IMR-90 (cell line): ENCODE results near the gene CROT. TPM values are rescaled to one million over a fixed set of nuclear protein-coding genes. Genes with fewer than 3 reads are reported as not detected.

Experiments used
- ATAC-seq: fragments of 200-7000 bp; cut with Tn5 transposase; 2 replicates; pipeline ENCODE4 v1.9.1; 2020; ENCODE audit warnings: low read depth, mild to moderate bottlenecking, moderate library complexity
- BruUV-seq: library from RNA; stranded (reverse); fragments of 400-500 nt; replicated peaks from 2 replicates; lab custom pipeline; 2021; lab: Mats Ljungman, UMichigan
- CTCF ChIA-PET: fragments of 300-600 bp; formaldehyde crosslinking; extraction: SDS; loops from one replicate; lab custom pipeline; 2021; ENCODE audit warnings: antibody characterized with exemption; lab: Yijun Ruan, JAX
- POLR2A ChIA-PET: fragments of 300-600 bp; sonication (Branson Sonifier 250); formaldehyde crosslinking; loops from one replicate; lab custom pipeline; 2022; ENCODE audit warnings: antibody characterized with exemption; ENCODE audit not compliant: unreplicated experiment; lab: Charles Lee
- DNase-seq: peaks from one replicate; pipeline ENCODE4 v3.0.0; 2013
- H2AFZ ChIP-seq: replicated peaks from 2 replicates; pipeline ENCODE3; 2013; ENCODE audit warnings: low read length, mild to moderate bottlenecking; ENCODE audit not compliant: poor library complexity
- H2AK5ac ChIP-seq: 2 replicates; pipeline ENCODE4 v1.6.1; 2013; ENCODE audit warnings: low read depth, low read length, inconsistent platforms
- H2AK9ac ChIP-seq: replicated peaks from 2 replicates; pipeline ENCODE3; 2013; ENCODE audit warnings: mild to moderate bottlenecking, low read depth, low read length, moderate library complexity; ENCODE audit not compliant: poor library complexity
- H2BK120ac ChIP-seq: 2 replicates; pipeline ENCODE4 v1.6.1; 2013; ENCODE audit warnings: low read depth, low read length, inconsistent platforms
- H2BK15ac ChIP-seq: 3 replicates; pipeline ENCODE4 v1.6.1; 2013; ENCODE audit warnings: low read depth, low read length, inconsistent platforms
- H2BK20ac ChIP-seq: 2 replicates; pipeline ENCODE4 v1.6.1; 2013; ENCODE audit warnings: low read depth, mild to moderate bottlenecking, inconsistent platforms, low read length, moderate library complexity
- H2BK5ac ChIP-seq: 2 replicates; pipeline ENCODE4 v1.6.1; 2013; ENCODE audit warnings: mild to moderate bottlenecking, low read depth, low read length, inconsistent platforms; ENCODE audit not compliant: poor library complexity, severe bottlenecking
- H3K14ac ChIP-seq: replicated peaks from 2 replicates; pipeline ENCODE4 v1.6.1; 2013; ENCODE audit warnings: low read depth, low read length, inconsistent platforms
- H3K18ac ChIP-seq: 2 replicates; pipeline ENCODE4 v1.6.1; 2013; ENCODE audit warnings: low read depth, low read length, control low read depth
- H3K23ac ChIP-seq: 2 replicates; pipeline ENCODE4 v1.6.1; 2013; ENCODE audit warnings: low read depth, low read length, inconsistent platforms
- H3K27ac ChIP-seq: 2 replicates; pipeline ENCODE4 v1.5.1; 2013; ENCODE audit warnings: mild to moderate bottlenecking, control low read depth, low read length; ENCODE audit not compliant: insufficient read depth
- H3K27me3 ChIP-seq: 2 replicates; pipeline ENCODE4 v1.6.1; 2013; ENCODE audit warnings: low read length; ENCODE audit not compliant: control insufficient read depth, insufficient read depth
- H3K36me3 ChIP-seq: 2 replicates; pipeline ENCODE4 v1.6.1; 2013; ENCODE audit warnings: low read length, mixed read lengths; ENCODE audit not compliant: control insufficient read depth, insufficient read depth
- H3K4ac ChIP-seq: 2 replicates; pipeline ENCODE4 v1.6.1; 2013; ENCODE audit warnings: low read depth, low read length, inconsistent platforms
- H3K4me1 ChIP-seq: 2 replicates; pipeline ENCODE4 v1.6.1; 2013; ENCODE audit warnings: low read length, mixed read lengths; ENCODE audit not compliant: control insufficient read depth, insufficient read depth
- H3K4me2 ChIP-seq: 2 replicates; pipeline ENCODE4 v1.6.1; 2013; ENCODE audit warnings: low read depth, mild to moderate bottlenecking, control low read depth, low read length, moderate library complexity
- H3K4me3 ChIP-seq: 2 replicates; pipeline ENCODE4 v1.5.1; 2013; ENCODE audit warnings: low read depth, mild to moderate bottlenecking, control low read depth, low read length, moderate library complexity; ENCODE audit not compliant: insufficient read depth
- H3K56ac ChIP-seq: 2 replicates; pipeline ENCODE4 v1.6.1; 2013; ENCODE audit warnings: low read length, inconsistent platforms; ENCODE audit not compliant: insufficient read depth; ENCODE audit errors: extremely low read depth
- H3K79me1 ChIP-seq, 2 experiments: 2 replicates each; pipeline ENCODE4 v1.6.1; 2013; ENCODE audit warnings: low read length in 2 of 2, inconsistent platforms in 1 of 2, low read depth in 1 of 2
- H3K9ac ChIP-seq: 2 replicates; pipeline ENCODE4 v1.6.1; 2013; ENCODE audit warnings: low read depth, low read length, control low read depth
- H3K9me1 ChIP-seq: 2 replicates; pipeline ENCODE4 v1.6.1; 2013; ENCODE audit warnings: low read length, inconsistent platforms; ENCODE audit not compliant: insufficient read depth
- H3K9me3 ChIP-seq: 2 replicates; pipeline ENCODE4 v1.6.1; 2013; ENCODE audit warnings: low read length; ENCODE audit not compliant: control insufficient read depth, insufficient read depth
- H4K20me1 ChIP-seq: 2 replicates; pipeline ENCODE4 v1.6.1; 2013; ENCODE audit warnings: low read length, inconsistent platforms; ENCODE audit not compliant: insufficient read depth
- H4K5ac ChIP-seq: 2 replicates; pipeline ENCODE4 v1.6.1; 2013; ENCODE audit warnings: mild to moderate bottlenecking, low read depth, low read length, control low read depth
- H4K8ac ChIP-seq, 2 experiments: 2 replicates each; pipeline ENCODE4 v1.6.1; 2013; ENCODE audit warnings: low read depth in 2 of 2, low read length in 2 of 2, control low read depth in 1 of 2, inconsistent platforms in 1 of 2
- H4K91ac ChIP-seq: 2 replicates; pipeline ENCODE4 v1.6.1; 2013; ENCODE audit warnings: low read depth, low read length, inconsistent platforms; ENCODE audit not compliant: insufficient read depth
- CEBPB ChIP-seq: IDR thresholded peaks from 2 replicates; pipeline ENCODE4 v1.6.1; 2012; ENCODE audit warnings: low read depth, low read length, improper control_type of control experiment
- CHD1 ChIP-seq: IDR thresholded peaks from 2 replicates; pipeline ENCODE4 v1.6.1; 2012; ENCODE audit warnings: low read depth, low read length, improper control_type of control experiment
- CTCF ChIP-seq: conservative IDR thresholded peaks from 2 replicates; pipeline ENCODE4 v1.5.1; 2012; ENCODE audit warnings: mild to moderate bottlenecking, low read depth, low read length, improper control_type of control experiment
- MAFK ChIP-seq: IDR thresholded peaks from 2 replicates; pipeline ENCODE4 v1.6.1; 2012; ENCODE audit warnings: low read depth, low read length, improper control_type of control experiment
- MXI1 ChIP-seq: IDR thresholded peaks from 2 replicates; pipeline ENCODE4 v1.6.1; 2012; ENCODE audit warnings: low read depth, mild to moderate bottlenecking, low read length, moderate library complexity, borderline replicate concordance
- POLR2A ChIP-seq: IDR thresholded peaks from 2 replicates; pipeline ENCODE4 v1.6.1; 2012; ENCODE audit warnings: mild to moderate bottlenecking, low read depth, low read length
- WGBS, 2 experiments: methylation state at CpG; one replicate each; pipeline versions ENCODE4 v1.1.5 to v1.1.7; 2013; ENCODE audit warnings: missing lambda C conversion rate in 2 of 2; ENCODE audit not compliant: insufficient read length in 1 of 2; ENCODE audit errors: extremely low coverage in 2 of 2; 5-methylcytosine and 5-hydroxymethylcytosine counted together
- dilution Hi-C: fragments of 300-500 bp; cut with HindIII; formaldehyde crosslinking; loops from one replicate; pipeline ENCODE4 v1.14.3; 2018; ENCODE audit warnings: low sequenced_read_pairs; ENCODE audit not compliant: unreplicated experiment
- in situ Hi-C: fragments of 300-500 bp; cut with MboI; formaldehyde crosslinking; loops from 3 replicates; pipeline ENCODE4 v1.14.3; 2019; ENCODE audit warnings: low sequenced_read_pairs, inconsistent platforms, mixed read lengths
- intact Hi-C: fragments of 100-400 bp; cut with micrococcal nuclease; formaldehyde crosslinking; loops from 2 replicates; pipeline ENCODE4 v1.10.0; 2022
- polyA plus RNA-seq, 3 experiments: library from polyadenylated mRNA; depleted of rRNA; stranded (reverse); fragments of >200 nt; gene quantifications; 2 replicates each; pipeline ENCODE4 v1.2.3, GENCODE V29; 2012; ENCODE audit warnings: low replicate concordance in 1 of 3
- total RNA-seq: library from RNA; depleted of rRNA; stranded (reverse); fragments of >200 nt; gene quantifications from 2 replicates; pipeline ENCODE4 v1.2.3, GENCODE V29; 2012
- TF ChIP-seq, protein P1 (sequence below): fragments of 150-350 bp; IDR thresholded peaks from 2 replicates; pipeline ENCODE4 v1.6.1; 2016; ENCODE audit warnings: low read depth, mild to moderate bottlenecking, low read length, moderate library complexity, borderline replicate concordance

CROT gene
- total and polyA plus RNA-seq, 2 of the 4 experiments (the other 2 are of a cell fraction) = 7.5 to 10.0 TPM

DNA sequence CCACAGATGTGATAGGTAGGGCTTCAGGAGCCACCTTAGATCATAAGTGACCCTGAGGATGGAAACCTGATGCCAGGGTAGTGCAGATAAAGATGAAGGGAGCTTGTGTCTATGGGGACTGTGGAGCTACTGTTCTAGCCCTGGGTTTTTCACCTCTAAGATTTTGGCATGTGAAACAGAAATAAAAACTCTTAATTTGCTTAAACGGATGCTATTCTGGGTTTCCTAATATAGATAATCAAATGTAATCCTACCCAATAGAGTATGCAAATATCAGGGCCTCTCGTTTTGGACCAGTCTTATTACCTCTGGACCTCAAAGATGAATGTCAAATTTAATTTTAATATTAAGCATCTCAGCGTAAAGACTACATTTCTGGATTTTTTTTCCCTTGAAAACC lies 80.7 kb downstream of the CROT start:
- Histone ChIP-seq H2BK15ac (no peak overlapping the region), H2BK120ac (no peak overlapping the region), H3K18ac (no peak overlapping the region), H2AK9ac (no peak overlapping the region), H3K27ac (no peak overlapping the region), H3K79me1 (no peaks in the 10 kb centered on the region), H3K4me1 (no peaks in the 10 kb centered on the region; the same call in none of the 2 replicates), H3K4ac (no peak overlapping the region), H4K8ac (no peak overlapping the region), H3K27me3 (peaks cover 2% of the 10 kb centered on the region), H2BK5ac (no peak overlapping the region), H3K14ac (no peak overlapping the region), H2BK20ac (no peak overlapping the region), H3K4me2 (no peak overlapping the region), H3K9me1 (no peaks in the 10 kb centered on the region), H4K91ac (no peak overlapping the region), H3K4me3 (no peak overlapping the region), H3K56ac (no peak overlapping the region), H2AK5ac (no peak overlapping the region), H2AFZ (no peak overlapping the region), H3K36me3 (no peaks in the 10 kb centered on the region), H4K20me1 (no peaks in the 10 kb centered on the region), H3K9ac (no peak overlapping the region), H3K23ac (no peak overlapping the region), H4K5ac (no peak overlapping the region), H3K9me3 (no peaks in the 10 kb centered on the region)
- TF ChIP-seq CTCF (no peak), MAFK (no peak), CHD1 (no peak), CEBPB (no peak), POLR2A (no peak), MXI1 (no peak)
- TF ChIP-seq, protein P1, sequence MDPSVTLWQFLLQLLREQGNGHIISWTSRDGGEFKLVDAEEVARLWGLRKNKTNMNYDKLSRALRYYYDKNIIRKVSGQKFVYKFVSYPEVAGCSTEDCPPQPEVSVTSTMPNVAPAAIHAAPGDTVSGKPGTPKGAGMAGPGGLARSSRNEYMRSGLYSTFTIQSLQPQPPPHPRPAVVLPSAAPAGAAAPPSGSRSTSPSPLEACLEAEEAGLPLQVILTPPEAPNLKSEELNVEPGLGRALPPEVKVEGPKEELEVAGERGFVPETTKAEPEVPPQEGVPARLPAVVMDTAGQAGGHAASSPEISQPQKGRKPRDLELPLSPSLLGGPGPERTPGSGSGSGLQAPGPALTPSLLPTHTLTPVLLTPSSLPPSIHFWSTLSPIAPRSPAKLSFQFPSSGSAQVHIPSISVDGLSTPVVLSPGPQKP = no peak
- BruUV-seq = no TSS peak
- ChIA-PET POLR2A (no interaction called here), CTCF (no interaction called here)
- dilution Hi-C loops = no loop called here
- DNase-seq = no peak
- no CpG with 5 or more reads among the region's 3 CpGs for WGBS, 2 experiments
- ATAC-seq = no peak
- in situ Hi-C loops = no loop called here
- intact Hi-C loops = no loop called here
